ENCODE results near the gene SPATA2.

DNA sequence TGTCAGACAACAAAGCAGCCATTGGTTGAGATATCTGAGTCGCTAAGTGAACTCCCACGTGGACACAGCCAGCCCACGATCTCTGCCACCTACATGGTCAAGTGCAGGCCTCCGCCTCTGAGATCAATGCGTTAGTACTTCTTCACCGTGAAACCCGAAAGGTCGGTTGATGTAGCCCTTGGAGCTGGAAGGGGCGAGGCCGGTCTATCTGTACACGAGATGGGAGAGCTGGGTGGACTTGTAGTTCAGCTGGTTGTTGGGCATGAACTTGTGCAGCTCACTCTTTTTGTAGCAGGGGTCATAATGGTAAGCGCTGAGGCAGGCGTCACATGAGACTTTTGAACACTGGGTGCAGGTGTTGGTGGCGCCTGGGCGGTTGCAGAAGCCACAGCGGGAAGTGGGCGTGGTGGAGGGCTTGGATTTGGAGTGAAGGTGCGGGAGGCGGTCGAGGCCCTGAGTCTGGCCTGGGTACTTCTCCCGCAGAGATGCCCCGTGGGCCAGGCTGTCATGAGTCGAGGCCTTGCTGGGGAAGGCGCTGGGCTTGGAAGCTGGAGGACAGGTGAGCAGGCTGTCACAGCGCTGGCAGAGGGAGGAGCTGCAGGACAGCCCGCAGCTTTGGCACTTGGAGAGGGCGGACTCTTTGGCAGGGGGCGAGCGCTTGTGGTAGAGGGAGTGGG, 9.8 kb downstream of the SPATA2 start:
- TF ChIP-seq JUN (CRISPR knock-in tag; IDR thresholded peaks at IDR 0.05), result no peak
- TF ChIP-seq, protein P1, sequence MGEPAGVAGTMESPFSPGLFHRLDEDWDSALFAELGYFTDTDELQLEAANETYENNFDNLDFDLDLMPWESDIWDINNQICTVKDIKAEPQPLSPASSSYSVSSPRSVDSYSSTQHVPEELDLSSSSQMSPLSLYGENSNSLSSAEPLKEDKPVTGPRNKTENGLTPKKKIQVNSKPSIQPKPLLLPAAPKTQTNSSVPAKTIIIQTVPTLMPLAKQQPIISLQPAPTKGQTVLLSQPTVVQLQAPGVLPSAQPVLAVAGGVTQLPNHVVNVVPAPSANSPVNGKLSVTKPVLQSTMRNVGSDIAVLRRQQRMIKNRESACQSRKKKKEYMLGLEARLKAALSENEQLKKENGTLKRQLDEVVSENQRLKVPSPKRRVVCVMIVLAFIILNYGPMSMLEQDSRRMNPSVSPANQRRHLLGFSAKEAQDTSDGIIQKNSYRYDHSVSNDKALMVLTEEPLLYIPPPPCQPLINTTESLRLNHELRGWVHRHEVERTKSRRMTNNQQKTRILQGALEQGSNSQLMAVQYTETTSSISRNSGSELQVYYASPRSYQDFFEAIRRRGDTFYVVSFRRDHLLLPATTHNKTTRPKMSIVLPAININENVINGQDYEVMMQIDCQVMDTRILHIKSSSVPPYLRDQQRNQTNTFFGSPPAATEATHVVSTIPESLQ (CRISPR knock-in tag; conservative IDR thresholded peaks at IDR 0.05), result no peak

Measured in HepG2 (cell line).